ENCODE data around the gene BIRC3. TPM values are rescaled to one million over a fixed set of nuclear protein-coding genes. Genes with fewer than 3 reads are reported as not detected.

Gene BIRC3
- total and polyA plus RNA-seq, 2 donors (not counting 1 experiment from before 2014, with no cell fraction given) = 107 to 428 TPM

- Histone ChIP-seq H3K4me1 (ENCODE audit: control insufficient read depth in 2 of 2, insufficient read depth in 2 of 2, low read length in 2 of 2) (peaks cover 13 to 17% of the 10 kb centered on the region in 2 donors), H3K27ac (ENCODE audit: low read length in 2 of 2) (no peak overlapping the region), H3K4me3 (ENCODE audit: control extremely low read depth in 1 of 5, extremely low read depth in 1 of 5, insufficient read depth in 1 of 5, low read depth in 2 of 5, low read length in 4 of 5) (no peak overlapping the region), H3K4me2 (replicated peaks; ENCODE audit: low read depth, low read length, poor library complexity, severe bottlenecking) (no peak overlapping the region), H3K9me3 (ENCODE audit: control extremely low read depth in 1 of 3, control insufficient read depth in 2 of 3, insufficient read depth in 1 of 3, low read length in 2 of 3) (no peaks in the 10 kb centered on the region), H3K27me3 (replicated peaks in 1 of 4; ENCODE audit: control extremely low read depth in 1 of 4, control insufficient read depth in 3 of 4, insufficient read depth in 4 of 4, low read length in 3 of 4) (peaks cover 0 to 34% (median 24%) of the 10 kb centered on the region in 4 experiments), H4K20me1 (ENCODE audit: control insufficient read depth, insufficient read depth, low read length, poor library complexity, severe bottlenecking) (no peaks in the 10 kb centered on the region), H3K36me3 (replicated peaks in 1 of 2; ENCODE audit: control extremely low read depth in 1 of 2, control insufficient read depth in 1 of 2, extremely low read depth in 1 of 2, insufficient read depth in 2 of 2, low read length in 1 of 2) (no peaks in the 10 kb centered on the region), H2AFZ (ENCODE audit: insufficient read depth, low read depth, low read length, poor library complexity, severe bottlenecking) (no peak overlapping the region), H3K79me2 (ENCODE audit: control insufficient read depth, insufficient read depth, low read length) (no peaks in the 10 kb centered on the region), H3K9ac (ENCODE audit: low read length) (no peak overlapping the region)
- CTCF ChIA-PET = interaction anchor here (1.3 kb wide), 1 partner anchor 70 kb away, joined by 4 read pairs; no protein-coding TSS in a partner anchor
- H3K27ac Mint-ChIP-seq = no peak overlapping the region
- DNase-seq = no peak
- POLR2A ChIA-PET = no interaction called here
- no peak overlapping the region for H3K4me3 Mint-ChIP-seq
- H3K4me1 Mint-ChIP-seq = peaks cover 23% of the 10 kb centered on the region
- intact Hi-C loops (cut with micrococcal nuclease) = no loop called here
- 88% methylated on average over 10 of the region's 10 CpGs for WGBS (ENCODE audit: insufficient coverage)
- H3K27me3 Mint-ChIP-seq = peaks cover 43% of the 10 kb centered on the region
- ATAC-seq (ENCODE audit: low read depth) = no peak
- H3K9me3 Mint-ChIP-seq (ENCODE audit: insufficient read depth) = no peaks in the 10 kb centered on the region
- TF ChIP-seq CTCF (IDR thresholded peaks at IDR 0.05) (no peak), EZH2 (IDR thresholded peaks at IDR 0.05; ENCODE audit: borderline replicate concordance, insufficient read depth, low read depth, low read length, poor library complexity, severe bottlenecking) (no peak)
Observed at GRCh38 chr11:102272047-102272824, 45.0 kb upstream of the BIRC3 start.

GRCh38 chr11:102274628-102275027, 42.7 kb upstream of the BIRC3 start:
- CTCF ChIA-PET = no interaction called here
- H3K36me3 ChIP-seq (replicated peaks in 1 of 2; ENCODE audit: control extremely low read depth in 1 of 2, control insufficient read depth in 1 of 2, extremely low read depth in 1 of 2, insufficient read depth in 2 of 2, low read length in 1 of 2) = no peaks in the 10 kb centered on the region
- POLR2A ChIA-PET = no interaction called here

More at GRCh38 chr11:102274628-102275027, 42.7 kb upstream of the BIRC3 start:
- ATAC-seq (ENCODE audit: low read depth) = no peak
- Histone ChIP-seq H3K79me2 (ENCODE audit: control insufficient read depth, insufficient read depth, low read length) (no peaks in the 10 kb centered on the region), H3K4me3 (ENCODE audit: control extremely low read depth in 1 of 5, extremely low read depth in 1 of 5, insufficient read depth in 1 of 5, low read depth in 2 of 5, low read length in 4 of 5) (no peak overlapping the region), H3K27ac (ENCODE audit: low read length in 2 of 2) (no peak overlapping the region), H3K9ac (ENCODE audit: low read length) (no peak overlapping the region), H2AFZ (ENCODE audit: insufficient read depth, low read depth, low read length, poor library complexity, severe bottlenecking) (no peak overlapping the region), H3K9me3 (ENCODE audit: control extremely low read depth in 1 of 3, control insufficient read depth in 2 of 3, insufficient read depth in 1 of 3, low read length in 2 of 3) (no peaks in the 10 kb centered on the region), H3K4me1 (ENCODE audit: control insufficient read depth in 2 of 2, insufficient read depth in 2 of 2, low read length in 2 of 2) (peaks cover 4 to 8% of the 10 kb centered on the region in 2 donors), H3K4me2 (replicated peaks; ENCODE audit: low read depth, low read length, poor library complexity, severe bottlenecking) (no peak overlapping the region), H4K20me1 (ENCODE audit: control insufficient read depth, insufficient read depth, low read length, poor library complexity, severe bottlenecking) (no peaks in the 10 kb centered on the region), H3K27me3 (replicated peaks in 1 of 4; ENCODE audit: control extremely low read depth in 1 of 4, control insufficient read depth in 3 of 4, insufficient read depth in 4 of 4, low read length in 3 of 4) (peaks cover 0 to 34% (median 22%) of the 10 kb centered on the region in 4 experiments)
- TF ChIP-seq CTCF (IDR thresholded peaks at IDR 0.05) (no peak), EZH2 (IDR thresholded peaks at IDR 0.05; ENCODE audit: borderline replicate concordance, insufficient read depth, low read depth, low read length, poor library complexity, severe bottlenecking) (no peak)
- DNase-seq = no peak
- Mint-ChIP-seq H3K4me1 (peaks cover 4% of the 10 kb centered on the region), H3K27ac (no peak overlapping the region), H3K27me3 (peaks cover 40% of the 10 kb centered on the region), H3K4me3 (no peak overlapping the region), H3K9me3 (ENCODE audit: insufficient read depth) (no peaks in the 10 kb centered on the region)
- 96% methylated on average over 2 of the region's 3 CpGs for WGBS (ENCODE audit: insufficient coverage)
- intact Hi-C loops (cut with micrococcal nuclease) = no loop called here

Data from B cell (primary cell).